ENCODE data around the gene TRIM63.

TRIM63 gene

DNA sequence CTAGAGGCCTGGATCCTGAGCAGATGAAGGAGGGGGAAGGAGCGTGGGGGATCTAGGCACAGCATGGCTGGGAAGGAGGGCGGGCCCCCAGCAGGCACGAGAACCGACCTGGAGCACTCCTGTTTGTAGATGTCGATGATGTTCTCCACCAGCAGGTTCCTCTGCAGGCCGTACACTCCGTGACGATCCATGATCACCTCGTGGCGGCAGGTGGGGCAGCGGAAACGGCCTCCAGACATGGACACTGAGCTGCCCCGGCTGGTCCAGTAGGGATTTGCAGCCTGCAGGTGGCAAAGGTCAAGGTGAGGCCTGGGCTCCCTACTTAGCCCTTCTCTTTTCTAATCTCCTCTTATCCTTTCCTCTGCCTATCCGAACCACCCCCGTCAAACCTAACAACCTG lies 1.3 kb downstream of the TRIM63 start:
- TF ChIP-seq ZFP69B (tag by site-specific recombination; IDR thresholded peaks at IDR 0.05) (no peak), ZNF433 (tag by site-specific recombination; IDR thresholded peaks at IDR 0.05; ENCODE audit: low read depth) (no peak), ZNF514 (tag by site-specific recombination; IDR thresholded peaks at IDR 0.05) (no peak), ZNF624 (tag by site-specific recombination; IDR thresholded peaks at IDR 0.05) (no peak), ZNF792 (tag by site-specific recombination; IDR thresholded peaks at IDR 0.05) (no peak), RBAK (tag by site-specific recombination; IDR thresholded peaks at IDR 0.05) (no peak), ZNF114 (tag by site-specific recombination; IDR thresholded peaks at IDR 0.05) (no peak), ZNF791 (tag by site-specific recombination; IDR thresholded peaks at IDR 0.05) (no peak)
- Histone ChIP-seq H3K9me3 (ENCODE audit: control insufficient read depth, insufficient read depth, low read depth, low read length) (no peaks in the 10 kb centered on the region), H3K36me3 (ENCODE audit: control insufficient read depth in 2 of 2, insufficient read depth in 1 of 2, low read length in 2 of 2) (no peaks in the 10 kb centered on the region), H3K4me1 (ENCODE audit: control insufficient read depth, insufficient read depth, low read length) (no peaks in the 10 kb centered on the region), H3K27ac (ENCODE audit: extremely low read depth, low read depth, low read length) (no peak overlapping the region), H3K4me3 (ENCODE audit: low read depth, low read length) (no peak overlapping the region)
- ChIA-PET POLR2A (no interaction called here), CTCF (no interaction called here)

- no peaks in the 10 kb centered on the region for H3K4me1 ChIP-seq (ENCODE audit: control insufficient read depth, insufficient read depth, low read length)
- ChIA-PET CTCF (interaction anchor here (0.7 to 1.3 kb wide), 3 partner anchors 8 to 170 kb away, joined by 4 read pairs; partner anchors contain the start of gene CEP85), POLR2A (no interaction called here)
- TF ChIP-seq OVOL3 (tag by site-specific recombination; IDR thresholded peaks at IDR 0.05) (no peak), ZNF169 (tag by site-specific recombination; IDR thresholded peaks at IDR 0.05) (no peak), TSHZ1 (tag by site-specific recombination; IDR thresholded peaks at IDR 0.05; ENCODE audit: borderline replicate concordance) (no peak), ZNF335 (tag by site-specific recombination; conservative IDR thresholded peaks at IDR 0.05) (no peak), PRDM10 (tag by site-specific recombination; IDR thresholded peaks at IDR 0.05) (no peak), KLF16 (tag by site-specific recombination; IDR thresholded peaks at IDR 0.05) (no peak), ZBTB7A (tag by site-specific recombination; IDR thresholded peaks at IDR 0.05; ENCODE audit: low read depth) (no peak), ZNF157 (tag by site-specific recombination; IDR thresholded peaks at IDR 0.05) (no peak), ZNF530 (tag by site-specific recombination; IDR thresholded peaks at IDR 0.05; ENCODE audit: low read depth) (no peak), ZNF274 (IDR thresholded peaks at IDR 0.05; ENCODE audit: low read length) (no peak), ZNF274 (tag by site-specific recombination; IDR thresholded peaks at IDR 0.05; ENCODE audit: borderline replicate concordance) (no peak), ZNF280C (tag by site-specific recombination; IDR thresholded peaks at IDR 0.05) (no peak), ZBTB1 (tag by site-specific recombination; IDR thresholded peaks at IDR 0.05) (no peak)
- TF ChIP-seq, protein P1, sequence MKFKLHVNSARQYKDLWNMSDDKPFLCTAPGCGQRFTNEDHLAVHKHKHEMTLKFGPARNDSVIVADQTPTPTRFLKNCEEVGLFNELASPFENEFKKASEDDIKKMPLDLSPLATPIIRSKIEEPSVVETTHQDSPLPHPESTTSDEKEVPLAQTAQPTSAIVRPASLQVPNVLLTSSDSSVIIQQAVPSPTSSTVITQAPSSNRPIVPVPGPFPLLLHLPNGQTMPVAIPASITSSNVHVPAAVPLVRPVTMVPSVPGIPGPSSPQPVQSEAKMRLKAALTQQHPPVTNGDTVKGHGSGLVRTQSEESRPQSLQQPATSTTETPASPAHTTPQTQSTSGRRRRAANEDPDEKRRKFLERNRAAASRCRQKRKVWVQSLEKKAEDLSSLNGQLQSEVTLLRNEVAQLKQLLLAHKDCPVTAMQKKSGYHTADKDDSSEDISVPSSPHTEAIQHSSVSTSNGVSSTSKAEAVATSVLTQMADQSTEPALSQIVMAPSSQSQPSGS (tag by site-specific recombination; IDR thresholded peaks at IDR 0.05; ENCODE audit: low read depth) = no peak
- no peaks in the 10 kb centered on the region for H3K9me3 ChIP-seq (ENCODE audit: control insufficient read depth, insufficient read depth, low read depth, low read length)
- H3K27ac ChIP-seq (ENCODE audit: extremely low read depth, low read depth, low read length) = no peak overlapping the region
- H3K36me3 ChIP-seq (ENCODE audit: control insufficient read depth in 2 of 2, insufficient read depth in 1 of 2, low read length in 2 of 2) = no peaks in the 10 kb centered on the region
- no peak overlapping the region for H3K4me3 ChIP-seq (ENCODE audit: low read depth, low read length)
Observed at GRCh38 chr1:26064553-26064952, 2.9 kb downstream of the TRIM63 start.
